GM18517 (cell line): ENCODE data around the gene RANBP3.

ENCODE experiments used
- ATAC-seq: cut with Tn5 transposase; IDR thresholded peaks from one replicate; pipeline ENCODE4 v1.9.1; 2021; ENCODE audit warnings: mild to moderate bottlenecking, moderate library complexity; ENCODE audit not compliant: unreplicated experiment

Gene RANBP3

GRCh38 chr19:5929179-5929578 lies 48.8 kb downstream of the RANBP3 start:
- no peak for ATAC-seq

- ATAC-seq = no peak
Measured at GRCh38 chr19:5927441-5927821, 50.5 kb downstream of the RANBP3 start.

- no peak for ATAC-seq
Measured at GRCh38 chr19:5926641-5927440, 51.1 kb downstream of the RANBP3 start.

GRCh38 chr19:5925830-5926427 lies 52.0 kb downstream of the RANBP3 start:
- no peak for ATAC-seq

DNA sequence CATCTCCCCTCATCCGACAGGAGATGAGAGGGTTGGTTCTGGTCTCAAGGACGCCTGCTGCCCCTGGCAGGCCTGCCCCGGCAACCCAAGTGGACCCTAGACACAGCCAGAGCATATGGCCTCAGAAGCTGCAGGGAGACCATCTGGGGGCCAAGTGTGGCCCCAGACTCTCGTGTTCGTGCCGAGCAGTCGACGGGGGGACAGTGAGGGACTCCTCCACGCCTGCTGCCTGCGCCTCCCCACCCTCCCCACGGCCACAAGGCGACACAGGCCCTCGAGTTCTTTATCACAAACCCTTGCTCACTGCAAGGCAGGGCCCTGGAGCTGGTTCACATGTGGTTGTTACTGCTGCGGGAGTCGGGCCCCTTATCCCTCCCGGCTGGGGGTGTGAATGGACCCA lies 54.6 kb downstream of the RANBP3 start:
- ATAC-seq = no peak

GRCh38 chr19:5922161-5922545 lies 55.8 kb downstream of the RANBP3 start:
- no peak for ATAC-seq

DNA sequence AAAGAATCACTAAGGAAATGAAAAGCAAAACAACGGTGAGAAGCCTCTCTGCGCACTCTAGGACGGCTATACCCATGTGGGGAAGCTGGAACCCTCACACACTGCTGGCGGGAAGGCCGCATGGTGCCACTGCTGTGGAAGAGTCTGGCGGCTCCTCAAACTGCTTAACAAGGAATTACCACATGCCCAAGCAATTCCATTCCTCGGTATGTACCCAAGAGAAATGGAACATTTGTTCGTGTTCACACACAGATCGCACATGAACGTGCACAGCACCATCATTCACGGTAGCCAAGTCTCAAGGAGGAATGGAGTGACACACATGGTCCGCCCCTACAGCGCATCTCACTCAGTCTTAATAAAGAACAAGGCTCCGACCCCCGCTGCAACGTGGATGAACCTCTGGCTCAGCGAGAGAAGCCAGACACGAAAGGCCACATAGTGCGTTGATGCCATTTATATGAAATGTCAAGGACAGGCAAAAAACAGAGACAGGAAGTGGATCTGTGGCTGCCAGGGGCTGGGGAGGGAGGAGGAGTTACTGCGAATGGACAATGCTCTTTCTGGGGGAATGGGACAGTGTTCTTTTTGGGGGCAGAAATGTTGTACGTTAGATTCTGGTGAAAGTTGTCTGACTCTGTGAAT lies 56.3 kb downstream of the RANBP3 start:
- no peak for ATAC-seq

GRCh38 chr19:5918463-5919079 lies 59.4 kb downstream of the RANBP3 start:
- ATAC-seq = no peak

GRCh38 chr19:5917431-5918107 lies 60.4 kb downstream of the RANBP3 start:
- ATAC-seq = no peak

- ATAC-seq = no peak
Measured at GRCh38 chr19:5916181-5916708, 61.7 kb downstream of the RANBP3 start.

DNA sequence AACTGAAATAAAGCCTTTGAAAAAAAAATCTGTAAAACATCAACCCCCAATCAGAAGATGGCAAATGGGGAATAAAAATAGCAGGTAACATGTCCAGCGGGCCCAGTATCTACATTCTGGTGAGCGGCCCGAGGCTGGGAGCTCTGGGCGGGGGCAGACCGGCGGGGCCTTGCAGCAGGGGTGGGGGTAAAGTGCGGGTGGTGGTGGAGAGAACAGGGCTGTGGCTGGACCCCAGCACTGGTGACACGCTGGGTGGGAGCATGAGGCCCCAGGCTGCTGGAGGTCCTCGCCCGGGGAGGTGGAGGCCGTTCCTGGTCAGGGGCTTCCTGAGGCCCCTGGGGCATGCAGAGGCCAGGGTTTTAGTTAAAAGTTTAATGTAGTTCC lies 62.2 kb downstream of the RANBP3 start:
- ATAC-seq = no peak

- no peak for ATAC-seq
Measured at GRCh38 chr19:5914946-5915781, 62.8 kb downstream of the RANBP3 start.

- ATAC-seq = no peak
Measured at GRCh38 chr19:5914358-5914774, 63.6 kb downstream of the RANBP3 start.

- ATAC-seq = no peak
Measured at GRCh38 chr19:5913739-5914357, 64.1 kb downstream of the RANBP3 start, which contains the start of gene CAPS. TSS of gene CAPS (plus strand) at chr19:5914254. CDS start at chr19:5914407, 153 bp downstream.

- ATAC-seq = no peak
Measured at GRCh38 chr19:5911366-5911765, 66.6 kb downstream of the RANBP3 start.

DNA sequence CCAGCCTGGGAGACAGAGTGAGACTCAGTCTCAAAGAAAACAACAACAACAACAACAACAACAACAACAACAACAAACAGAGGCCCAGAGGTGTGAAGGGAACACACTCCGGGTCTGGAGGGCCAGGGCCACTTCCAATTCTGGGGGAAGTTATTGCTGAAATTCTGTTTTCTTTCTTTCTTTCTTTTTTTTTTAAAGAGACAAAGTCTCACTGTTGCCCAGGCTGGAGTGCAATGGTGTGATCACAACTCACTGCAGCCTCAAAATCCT lies 67.4 kb downstream of the RANBP3 start:
- no peak for ATAC-seq

- ATAC-seq = no peak
Measured at GRCh38 chr19:5908773-5909442, 69.0 kb downstream of the RANBP3 start.

DNA sequence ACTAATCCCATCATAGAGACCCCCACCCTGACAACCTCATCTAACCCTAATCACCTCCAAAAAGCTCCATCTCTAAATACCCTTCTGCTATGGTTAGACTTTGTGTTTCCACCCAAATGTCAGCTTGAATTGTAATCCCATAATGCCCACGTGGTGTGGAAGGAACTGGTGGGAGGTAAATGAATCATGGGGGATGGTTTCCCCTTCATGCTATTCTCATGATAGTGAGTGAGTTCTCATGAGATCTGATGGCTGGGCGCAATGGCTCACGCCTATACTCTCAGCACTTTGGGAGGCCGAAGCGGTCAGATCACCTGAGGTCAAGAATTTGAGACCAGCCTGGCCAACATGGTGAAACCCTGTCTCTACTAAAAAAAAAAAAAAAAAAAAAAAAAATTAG lies 70.7 kb downstream of the RANBP3 start:
- ATAC-seq = no peak

DNA sequence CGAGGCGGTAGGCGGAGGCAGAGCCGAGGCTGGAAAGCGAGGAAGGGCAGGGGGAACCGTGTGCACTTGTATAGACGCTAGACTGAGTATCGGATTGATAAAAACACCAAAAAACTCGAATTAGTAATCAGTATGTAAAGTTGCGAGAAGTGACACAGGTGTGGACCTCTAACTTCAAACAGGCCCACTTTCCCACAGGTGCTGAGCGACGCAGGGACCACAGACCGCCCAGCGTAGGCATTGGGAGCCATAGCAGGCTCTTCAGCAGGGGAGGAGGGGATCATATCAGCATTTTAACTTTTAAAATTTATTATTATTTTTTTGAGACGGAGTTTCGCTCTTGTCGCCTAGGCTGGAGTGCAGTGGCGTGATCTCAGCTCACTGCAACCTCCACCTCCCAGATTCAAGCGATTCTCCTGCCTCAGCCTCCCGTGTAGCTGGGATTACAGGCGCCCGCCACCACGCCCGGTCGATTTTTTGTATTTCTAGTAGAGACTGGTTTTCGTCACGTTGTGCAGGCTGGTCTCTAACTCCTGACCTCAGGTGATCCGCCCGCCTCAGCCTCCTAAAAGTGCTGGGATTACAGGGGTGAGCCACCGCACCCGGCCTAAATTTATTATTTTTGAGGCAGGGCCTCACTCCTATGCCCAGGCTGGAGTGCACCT lies 72.7 kb downstream of the RANBP3 start:
- ATAC-seq = no peak
